Hepatic stellate cell (primary cell): ENCODE measurements around the gene BTBD7.
"Not testable (repeated sequence)": the region's sequence is repeated elsewhere in the genome, so short reads cannot be mapped to it uniquely, and the experiment has no call there.

Experiments used
- DNase-seq: peaks from one replicate; pipeline ENCODE4 v3.0.0; 2011; ENCODE audit warnings: low spot score

BTBD7 gene, protein sequence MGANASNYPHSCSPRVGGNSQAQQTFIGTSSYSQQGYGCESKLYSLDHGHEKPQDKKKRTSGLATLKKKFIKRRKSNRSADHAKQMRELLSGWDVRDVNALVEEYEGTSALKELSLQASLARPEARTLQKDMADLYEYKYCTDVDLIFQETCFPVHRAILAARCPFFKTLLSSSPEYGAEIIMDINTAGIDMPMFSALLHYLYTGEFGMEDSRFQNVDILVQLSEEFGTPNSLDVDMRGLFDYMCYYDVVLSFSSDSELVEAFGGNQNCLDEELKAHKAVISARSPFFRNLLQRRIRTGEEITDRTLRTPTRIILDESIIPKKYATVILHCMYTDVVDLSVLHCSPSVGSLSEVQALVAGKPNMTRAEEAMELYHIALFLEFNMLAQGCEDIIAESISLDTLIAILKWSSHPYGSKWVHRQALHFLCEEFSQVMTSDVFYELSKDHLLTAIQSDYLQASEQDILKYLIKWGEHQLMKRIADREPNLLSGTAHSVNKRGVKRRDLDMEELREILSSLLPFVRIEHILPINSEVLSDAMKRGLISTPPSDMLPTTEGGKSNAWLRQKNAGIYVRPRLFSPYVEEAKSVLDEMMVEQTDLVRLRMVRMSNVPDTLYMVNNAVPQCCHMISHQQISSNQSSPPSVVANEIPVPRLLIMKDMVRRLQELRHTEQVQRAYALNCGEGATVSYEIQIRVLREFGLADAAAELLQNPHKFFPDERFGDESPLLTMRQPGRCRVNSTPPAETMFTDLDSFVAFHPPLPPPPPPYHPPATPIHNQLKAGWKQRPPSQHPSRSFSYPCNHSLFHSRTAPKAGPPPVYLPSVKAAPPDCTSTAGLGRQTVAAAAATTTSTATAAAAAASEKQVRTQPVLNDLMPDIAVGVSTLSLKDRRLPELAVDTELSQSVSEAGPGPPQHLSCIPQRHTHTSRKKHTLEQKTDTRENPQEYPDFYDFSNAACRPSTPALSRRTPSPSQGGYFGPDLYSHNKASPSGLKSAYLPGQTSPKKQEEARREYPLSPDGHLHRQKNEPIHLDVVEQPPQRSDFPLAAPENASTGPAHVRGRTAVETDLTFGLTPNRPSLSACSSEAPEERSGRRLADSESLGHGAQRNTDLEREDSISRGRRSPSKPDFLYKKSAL

DNA sequence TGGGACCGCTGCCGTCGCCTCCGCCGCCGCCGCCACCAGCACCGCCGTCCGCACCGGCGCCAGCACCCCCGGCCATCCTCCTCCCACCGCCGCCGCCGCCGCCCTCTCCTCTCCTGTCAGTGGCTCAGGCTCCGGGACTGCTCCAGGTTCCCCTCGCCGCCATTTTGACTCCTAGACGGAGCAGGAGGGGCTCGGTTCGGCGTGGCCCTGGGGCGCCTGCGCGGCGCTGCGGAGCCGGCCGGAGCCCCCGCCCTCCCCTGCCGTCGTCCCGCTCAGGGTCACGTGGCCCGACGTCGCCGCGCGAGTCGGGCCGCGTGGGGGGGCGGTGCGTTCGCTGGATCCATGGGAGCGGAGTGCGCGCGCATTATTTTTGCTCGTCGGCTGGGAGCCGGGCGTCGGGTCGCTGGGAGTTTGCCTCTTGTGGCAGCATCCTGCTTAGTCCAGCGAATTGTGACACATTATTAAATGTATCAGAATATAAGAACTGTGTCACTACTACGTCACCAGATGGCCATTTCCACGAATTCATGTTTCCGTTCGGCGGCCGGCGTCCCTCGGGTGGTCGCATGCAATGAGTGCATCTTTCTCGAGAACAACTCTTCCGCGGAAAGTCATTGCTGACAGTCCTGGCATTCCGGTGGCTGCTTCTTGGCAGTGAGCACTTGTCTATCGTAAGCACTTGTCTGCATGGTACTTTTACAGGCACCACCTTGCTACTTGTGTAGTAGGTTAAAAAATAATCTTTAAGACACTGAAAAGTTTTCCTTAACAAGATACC lies at the start of gene BTBD7:
Gene BTBD7 (minus strand): TSS at position 184 of the 778 bp plus-strand sequence. CDS start 36,985 bp downstream, outside the sequence.
- DNase-seq = peak; percentile 96

DNA sequence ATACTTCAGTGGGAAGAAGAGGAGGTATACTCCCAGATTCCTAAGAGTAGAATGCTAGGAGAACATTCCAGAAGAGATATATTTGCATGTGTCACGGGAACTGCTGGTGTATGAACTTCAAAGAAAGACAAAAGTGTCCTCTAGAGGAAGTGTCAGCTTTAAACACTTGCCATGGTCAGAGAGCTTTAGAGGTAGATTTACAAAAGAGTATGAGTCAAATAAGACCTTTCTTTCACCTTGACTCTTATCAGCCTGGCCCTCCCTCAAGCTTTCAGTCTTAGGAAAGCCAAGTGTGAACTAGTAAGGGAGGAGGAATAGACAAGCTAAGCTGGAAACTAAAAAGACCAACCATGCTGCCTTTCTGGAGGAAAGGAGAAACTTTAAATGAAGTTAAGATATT lies 48.8 kb upstream of the BTBD7 start:
- DNase-seq = no peak

- no peak for DNase-seq
These were observed 47.0 kb upstream of the BTBD7 start for GRCh38 chr14:93379831-93380230.

- no peak for DNase-seq
These were observed 42.9 kb upstream of the BTBD7 start for GRCh38 chr14:93375673-93376156.

- DNase-seq = no peak
These were observed 37.0 kb upstream of the BTBD7 start for GRCh38 chr14:93369713-93370266.

DNA sequence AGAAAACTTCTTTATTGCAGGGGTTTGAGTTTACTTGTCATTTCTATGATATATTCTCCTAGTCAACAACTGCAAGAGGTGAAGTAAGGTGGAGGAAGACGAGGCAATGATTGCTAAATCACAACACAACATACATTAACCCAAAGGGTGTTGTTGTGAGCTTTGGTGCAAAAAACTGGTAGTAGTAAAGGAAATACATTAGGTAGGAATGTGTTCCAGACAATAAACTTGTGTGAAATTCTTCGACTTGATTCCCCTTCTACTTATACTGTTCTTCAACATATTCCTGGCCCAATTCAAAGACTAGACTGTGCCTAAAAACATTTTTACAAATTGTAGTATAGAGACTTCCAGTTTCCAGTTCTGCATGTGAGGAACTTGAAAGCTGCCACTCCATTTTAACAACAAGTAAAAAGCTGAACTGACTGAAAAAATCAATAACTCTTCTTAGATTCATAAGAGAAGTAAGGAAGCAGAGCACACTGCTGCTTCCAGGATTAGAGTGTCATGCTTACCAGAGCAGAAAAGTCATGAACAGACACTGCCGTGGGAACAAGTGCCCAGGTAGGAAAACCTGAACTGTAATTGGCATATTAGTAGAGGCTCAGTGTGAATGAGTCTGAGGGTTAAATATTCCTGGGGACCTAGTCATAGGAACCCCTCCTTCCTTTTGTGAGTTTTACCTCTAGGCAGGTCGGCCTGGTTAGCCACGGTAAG lies 36.3 kb upstream of the BTBD7 start:
- no peak for DNase-seq

DNA sequence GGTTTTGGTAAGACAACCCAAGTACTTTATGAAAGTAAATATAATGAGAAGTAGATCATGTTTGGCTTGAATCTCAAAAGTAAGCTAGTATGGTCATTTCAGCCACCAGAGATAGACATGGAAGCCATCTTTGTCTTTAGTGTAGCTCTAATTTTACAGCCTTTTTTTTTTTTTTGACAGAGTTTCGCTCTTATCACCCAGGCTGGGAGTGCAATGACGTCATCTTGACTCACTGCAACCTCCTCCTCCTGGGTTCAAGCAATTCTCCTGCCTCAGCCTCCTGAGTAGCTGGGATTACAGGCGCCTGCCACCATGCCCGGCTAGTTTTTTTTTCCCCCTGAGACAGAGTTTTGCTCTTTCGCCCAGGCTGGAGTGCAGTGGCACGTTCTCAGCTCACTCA lies 22.0 kb upstream of the BTBD7 start:
- not testable (repeated sequence) for DNase-seq

DNA sequence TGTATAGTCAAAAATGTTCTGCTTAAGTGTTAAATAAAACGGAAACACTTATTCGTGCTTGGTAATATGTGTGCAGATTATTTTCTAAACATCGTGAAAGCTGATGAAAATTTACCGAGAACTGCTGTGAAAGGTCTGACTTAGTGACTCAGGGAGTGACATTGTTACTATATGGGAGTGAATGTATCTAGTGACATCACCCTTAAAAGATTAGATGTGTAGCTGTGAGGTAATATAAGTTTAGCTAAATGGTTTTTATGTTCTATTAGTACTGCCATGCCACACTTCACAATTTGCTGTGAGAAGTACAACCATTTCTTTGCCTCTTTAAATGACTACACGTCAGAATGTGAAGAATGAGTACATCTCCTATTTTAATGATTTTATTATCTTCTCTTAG lies 15.5 kb upstream of the BTBD7 start:
- DNase-seq = no peak

DNA sequence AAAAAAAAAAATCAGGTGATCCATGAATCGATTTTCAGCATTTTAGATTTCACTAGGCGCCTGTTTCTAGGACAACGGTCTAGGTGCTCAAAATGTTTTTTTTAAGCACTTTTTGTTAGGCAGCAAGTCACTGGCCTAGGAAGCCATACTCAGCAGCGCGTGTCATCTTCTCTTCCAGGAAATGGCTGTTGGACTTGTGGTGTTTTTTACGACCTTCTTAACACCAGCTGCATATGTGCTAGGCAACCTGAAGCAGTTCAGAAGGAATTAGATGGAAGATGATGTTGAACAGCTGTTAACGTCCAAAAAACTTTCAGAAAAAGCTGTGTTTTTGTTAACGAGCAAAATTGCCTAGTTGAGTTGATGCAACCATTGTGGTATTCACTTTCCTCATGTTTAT lies 15.0 kb upstream of the BTBD7 start:
- DNase-seq = no peak

DNA sequence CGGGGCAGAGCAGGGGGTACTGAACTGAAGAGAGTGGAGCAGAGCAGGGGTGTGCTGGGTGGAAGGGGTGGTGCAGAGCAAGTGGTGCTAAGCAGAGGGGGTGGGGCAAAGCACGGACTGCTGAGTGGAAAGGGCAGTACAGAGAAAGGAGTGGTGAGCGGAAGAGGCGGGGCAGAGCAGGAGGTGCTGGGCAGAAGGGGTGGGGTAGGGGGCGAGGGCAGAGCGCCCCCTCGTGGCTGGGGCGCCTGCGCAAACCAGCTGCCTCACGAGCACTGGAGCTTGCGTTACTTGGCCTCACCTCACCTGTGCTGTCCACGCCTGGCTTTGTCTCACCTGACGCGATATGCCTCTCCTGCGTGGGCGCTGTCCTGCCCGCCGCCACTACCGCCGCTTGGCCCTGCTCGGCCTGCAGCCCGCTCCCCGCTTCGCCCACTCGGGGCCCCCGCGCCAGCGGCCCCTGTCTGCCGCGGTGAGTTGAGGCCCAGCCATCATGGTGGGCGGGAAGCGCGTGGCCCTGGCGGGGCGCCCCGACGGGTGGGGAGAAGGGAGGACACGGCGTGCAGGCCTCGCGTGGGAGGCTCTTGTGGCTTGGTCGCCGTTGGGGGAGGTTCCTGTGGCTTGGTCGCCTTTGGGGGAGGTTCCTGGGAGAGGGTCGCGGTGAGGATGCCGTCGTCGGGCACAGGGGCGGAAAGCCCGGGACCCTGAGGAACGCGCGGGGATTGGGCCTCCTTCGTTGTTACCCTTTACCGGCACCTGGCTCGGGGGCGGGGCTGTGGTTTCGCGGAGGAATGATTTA lies 14.3 kb upstream of the BTBD7 start, which contains the start of gene COX8C:
Gene COX8C (plus strand): TSS at position 257 of the 796 bp plus-strand sequence. CDS start 87 bp downstream, at position 344.
- DNase-seq = no peak

DNA sequence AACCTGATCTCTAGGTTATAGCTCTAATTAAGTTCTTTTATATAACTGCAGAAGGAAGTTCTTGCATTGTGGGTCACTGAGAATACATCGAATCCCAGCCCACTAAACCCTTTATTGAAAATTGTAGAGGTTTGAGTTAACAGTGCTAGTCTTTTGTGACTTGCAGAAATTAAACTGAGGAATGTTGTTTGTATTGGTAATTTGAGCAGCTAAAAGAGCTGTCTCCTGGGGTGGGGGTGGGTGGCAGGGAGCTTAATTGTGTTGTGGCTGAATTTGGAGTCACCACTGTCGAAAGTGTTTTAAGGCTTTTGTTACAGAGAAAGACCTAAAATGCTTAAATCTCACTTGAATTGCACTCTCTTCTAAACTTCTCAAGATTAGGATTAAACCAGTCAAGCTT lies 11.0 kb upstream of the BTBD7 start:
- DNase-seq = no peak

DNA sequence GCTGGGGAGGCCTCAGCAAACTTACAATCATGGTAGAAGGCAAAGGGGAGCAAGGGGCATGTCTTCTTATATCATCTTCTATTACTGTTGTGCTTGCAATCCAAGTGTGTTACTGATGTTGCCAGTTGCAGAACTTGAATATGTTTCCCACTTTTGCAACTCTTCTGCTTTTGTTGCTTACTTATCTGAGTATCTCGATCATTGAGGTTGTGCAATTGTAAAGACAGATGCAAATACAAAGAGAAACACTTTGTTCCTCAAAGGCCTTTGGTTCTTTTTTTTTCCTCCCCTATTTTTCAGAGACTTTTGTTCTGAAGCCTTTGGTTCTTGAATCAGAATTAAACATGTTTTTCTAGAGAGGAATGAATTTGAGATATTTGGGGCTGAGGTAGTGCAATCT lies 10.4 kb upstream of the BTBD7 start:
- DNase-seq = no peak

DNA sequence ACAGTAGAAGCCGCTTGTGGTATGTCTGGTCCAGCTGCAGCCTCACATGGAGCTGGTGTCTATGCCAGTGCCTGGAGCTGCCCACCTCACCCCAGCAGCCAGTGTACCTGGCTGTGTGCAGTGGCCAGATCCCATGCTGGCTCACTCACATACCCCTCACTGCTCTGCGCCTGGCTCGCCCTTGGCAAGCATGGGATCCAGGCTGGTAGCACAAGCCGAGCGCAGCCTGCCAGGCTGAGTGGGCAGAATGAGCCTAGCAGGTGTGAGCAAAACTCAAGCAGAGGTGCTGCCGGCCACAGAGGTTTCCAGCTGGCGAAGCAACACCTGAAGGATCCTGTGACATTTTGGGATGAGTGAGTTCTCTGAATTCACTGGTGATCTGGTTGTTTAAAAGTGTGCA lies 5.0 kb upstream of the BTBD7 start:
- no peak for DNase-seq

- DNase-seq = no peak
These were observed 4.4 kb upstream of the BTBD7 start for GRCh38 chr14:93337143-93337753.

DNA sequence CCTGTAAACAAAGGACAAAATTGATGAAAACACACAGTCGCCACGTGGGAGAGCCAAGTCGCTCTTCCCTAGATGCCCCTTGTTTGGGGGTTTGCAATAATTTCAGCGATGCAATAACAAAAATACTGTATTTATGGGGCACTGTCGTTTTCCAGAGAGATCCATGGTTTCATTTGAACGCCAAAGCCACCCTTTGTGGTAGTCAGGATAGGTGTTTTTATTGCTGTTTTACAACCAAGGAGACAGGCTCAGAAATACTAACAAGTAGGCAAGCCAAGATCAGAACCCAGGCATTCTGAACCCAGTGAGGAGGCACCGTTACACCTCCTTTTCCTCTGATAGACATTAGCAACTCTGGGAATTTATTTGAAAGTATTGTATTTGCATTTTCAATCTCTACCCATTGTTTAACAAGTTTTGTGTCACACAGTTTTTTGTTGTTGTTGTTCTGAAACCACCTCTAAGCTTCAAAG lies 831 bp upstream of the BTBD7 start:
- no peak for DNase-seq

GRCh38 chr14:93332397-93332852 lies 411 bp downstream of the BTBD7 start:
- DNase-seq = peak; percentile 47

- DNase-seq = no peak
These were observed 974 bp downstream of the BTBD7 start for GRCh38 chr14:93331728-93332396.

- no peak for DNase-seq
These were observed 1.7 kb downstream of the BTBD7 start for GRCh38 chr14:93331002-93331727.
